ENCODE results near the gene DDIT4. TPM values are rescaled to one million over a fixed set of nuclear protein-coding genes. Genes with fewer than 3 reads are reported as not detected.

The DDIT4 gene
- polyA plus RNA-seq, 3 donors: 26.1 to 611 (median 45.8) TPM

GRCh38 chr10:72254813-72255568, 18.7 kb upstream of the DDIT4 start:
- Histone ChIP-seq H3K27me3 (ENCODE audit: control insufficient read depth in 2 of 2, insufficient read depth in 2 of 2, low read length in 2 of 2) (no peaks in the 10 kb centered on the region), H3K4me3 (replicated peaks in 1 of 3; ENCODE audit: low read depth in 2 of 3, low read length in 3 of 3) (peak overlapping the region in 1 of 3 experiments; percentile 69), H3K9ac (ENCODE audit: insufficient read depth, low read length, poor library complexity, severe bottlenecking) (peak overlapping the region; percentile 40), H2AFZ (ENCODE audit: insufficient read depth, low read depth, low read length, poor library complexity, severe bottlenecking) (peak overlapping the region; percentile 92), H3K4me1 (ENCODE audit: control insufficient read depth in 1 of 2, insufficient read depth in 2 of 2, low read length in 2 of 2) (peaks cover 39 to 44% of the 10 kb centered on the region in 2 donors), H3K36me3 (replicated peaks in 1 of 2; ENCODE audit: control insufficient read depth in 1 of 2, insufficient read depth in 2 of 2, low read length in 2 of 2) (no peaks in the 10 kb centered on the region), H3K4me2 (replicated peaks; ENCODE audit: extremely low read depth, low read length, poor library complexity, severe bottlenecking) (peak overlapping the region; percentile 83), H4K20me1 (ENCODE audit: insufficient read depth, low read length) (no peaks in the 10 kb centered on the region), H3K79me2 (ENCODE audit: insufficient read depth, low read length) (no peaks in the 10 kb centered on the region), H3K9me3 (replicated peaks in 1 of 2; ENCODE audit: control insufficient read depth in 1 of 2, insufficient read depth in 1 of 2, low read length in 2 of 2) (no peaks in the 10 kb centered on the region), H3K27ac (ENCODE audit: low read depth in 1 of 2, low read length in 2 of 2) (peak overlapping the region in 1 of 2 donors; percentile 31)
- Mint-ChIP-seq H3K4me3 (peak overlapping the region; percentile 71 to 84), H3K27me3 (ENCODE audit: low read depth in 3 of 3) (peaks cover 1 to 2% (median 2%) of the 10 kb centered on the region in 3 donors), H3K27ac (peak overlapping the region in 4 of 7 donors; percentile 43 to 79 (median 78)), H3K4me1 (peaks cover 37% of the 10 kb centered on the region), H3K9me3 (no peaks in the 10 kb centered on the region), H3K36me3 (peaks cover 0 to under 1% of the 10 kb centered on the region in 2 donors)
- TF ChIP-seq CTCF (IDR thresholded peaks at IDR 0.05): no peak
- DNase-seq: peak; percentile 64 to 70 (median 69)
- WGBS (ENCODE audit: insufficient coverage): 0% methylated on average over 12 of the region's 15 CpGs
- intact Hi-C loops (cut with micrococcal nuclease): loop anchor here (5.0 kb wide), 3 partner anchors 37 to 82 kb away; partner anchors contain the start of genes ANAPC16 (in 1 of the 2) and ASCC1 (in 1 of the 2)

DNA sequence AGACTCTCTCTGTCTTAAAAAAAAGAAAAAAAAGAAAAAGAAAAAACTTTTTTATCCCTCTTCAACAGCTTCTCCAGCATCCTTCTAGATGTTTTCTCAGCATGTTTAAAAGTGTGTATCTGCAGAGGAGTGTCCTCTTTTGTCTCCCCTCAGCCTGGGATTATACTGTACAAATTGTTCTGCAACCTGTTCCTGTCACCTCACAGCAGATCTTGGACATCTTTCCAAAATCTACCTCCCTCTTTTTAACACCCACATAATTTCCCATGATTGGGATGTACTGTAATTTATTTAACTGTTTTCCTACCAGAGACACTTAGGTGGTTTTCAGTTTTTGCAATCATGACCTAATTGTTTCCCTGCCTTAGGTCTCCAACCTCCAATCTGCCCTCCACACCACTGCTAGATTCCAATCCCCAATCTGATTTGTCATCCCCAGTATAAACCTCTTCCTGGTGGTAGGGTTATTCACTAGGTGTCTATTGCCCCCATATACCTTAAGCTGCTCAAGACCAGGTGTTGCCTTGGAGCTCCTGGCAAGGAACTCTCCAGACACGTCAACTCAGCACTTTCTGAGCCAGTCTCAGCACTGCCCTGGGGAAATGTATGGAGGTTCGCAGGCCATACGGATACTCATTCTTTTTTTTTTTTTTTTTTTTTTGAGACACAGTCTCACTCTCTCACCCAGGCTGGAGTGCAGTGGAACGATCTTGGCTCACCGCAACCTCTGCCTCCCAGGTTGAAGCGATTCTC, 17.6 kb upstream of the DDIT4 start:
- H3K27me3 Mint-ChIP-seq (ENCODE audit: low read depth in 3 of 3): peaks cover 1 to 2% (median 2%) of the 10 kb centered on the region in 3 donors
- intact Hi-C loops (cut with micrococcal nuclease): loop anchor here (2.0 to 5.0 kb wide), 4 partner anchors 17 to 81 kb away; partner anchors contain the start of genes ANAPC16 (in 1 of the 2), ASCC1 (in 1 of the 2) and DDIT4 (in 1 of the 2)

More for the DNA sequence above, 17.6 kb upstream of the DDIT4 start:
- Histone ChIP-seq H4K20me1 (ENCODE audit: insufficient read depth, low read length) (no peaks in the 10 kb centered on the region), H3K79me2 (ENCODE audit: insufficient read depth, low read length) (no peaks in the 10 kb centered on the region), H3K4me3 (replicated peaks in 1 of 3; ENCODE audit: low read depth in 2 of 3, low read length in 3 of 3) (no peak overlapping the region), H3K9me3 (replicated peaks in 1 of 2; ENCODE audit: control insufficient read depth in 1 of 2, insufficient read depth in 1 of 2, low read length in 2 of 2) (no peaks in the 10 kb centered on the region), H3K4me2 (replicated peaks; ENCODE audit: extremely low read depth, low read length, poor library complexity, severe bottlenecking) (no peak overlapping the region), H3K27me3 (ENCODE audit: control insufficient read depth in 2 of 2, insufficient read depth in 2 of 2, low read length in 2 of 2) (no peaks in the 10 kb centered on the region), H3K27ac (ENCODE audit: low read depth in 1 of 2, low read length in 2 of 2) (no peak overlapping the region), H3K4me1 (ENCODE audit: control insufficient read depth in 1 of 2, insufficient read depth in 2 of 2, low read length in 2 of 2) (peaks cover 51 to 56% of the 10 kb centered on the region in 2 donors), H3K36me3 (replicated peaks in 1 of 2; ENCODE audit: control insufficient read depth in 1 of 2, insufficient read depth in 2 of 2, low read length in 2 of 2) (no peaks in the 10 kb centered on the region), H3K9ac (ENCODE audit: insufficient read depth, low read length, poor library complexity, severe bottlenecking) (no peak overlapping the region), H2AFZ (ENCODE audit: insufficient read depth, low read depth, low read length, poor library complexity, severe bottlenecking) (no peak overlapping the region)
- Mint-ChIP-seq H3K9me3 (no peaks in the 10 kb centered on the region), H3K36me3 (peaks cover 0 to 2% of the 10 kb centered on the region in 2 donors), H3K27ac (peak overlapping the region in 3 of 7 donors; percentile 41 to 58 (median 49)), H3K4me1 (peaks cover 43% of the 10 kb centered on the region), H3K4me3 (no peak overlapping the region)
- no peak for DNase-seq
- WGBS (ENCODE audit: insufficient coverage): no CpG with 5 or more reads among the region's 6 CpGs
- no peak for TF ChIP-seq CTCF (IDR thresholded peaks at IDR 0.05)
